CD14-positive monocyte (primary cell): Measurements from ENCODE around the gene SYNE1. TPM values are rescaled to one million over a fixed set of nuclear protein-coding genes. Genes with fewer than 3 reads are reported as not detected.

ENCODE experiments used
- DNase-seq, 3 donors: peaks; one replicate each; pipeline ENCODE4 v3.0.0-alpha.2; 2011 to 2022
- H2AFZ ChIP-seq: 2 replicates; pipeline ENCODE4 v1.6.0; 2012; ENCODE audit warnings: mild to moderate bottlenecking, low read depth, low read length, inconsistent platforms; ENCODE audit not compliant: insufficient read depth, poor library complexity, severe bottlenecking
- H3K27ac ChIP-seq, 2 donors: 1 replicate in 1 of 2; 2 replicates in 1 of 2; pipeline ENCODE4 v1.5.1; 2012 to 2013; ENCODE audit warnings: low read length in 2 of 2, control low read depth in 1 of 2, inconsistent platforms in 1 of 2, low read depth in 1 of 2, mild to moderate bottlenecking in 1 of 2
- H3K27me3 ChIP-seq, 2 donors: one replicate each; pipeline versions ENCODE4 v1.6.0 to v1.6.1; 2011 to 2013; ENCODE audit warnings: low read length in 2 of 2; ENCODE audit not compliant: control insufficient read depth in 2 of 2, insufficient read depth in 2 of 2
- H3K36me3 ChIP-seq, 2 donors: replicated peaks in 1 of 2; 1 replicate in 1 of 2; 2 replicates in 1 of 2; pipeline versions ENCODE4 v1.5.1 to v1.6.1; 2012 to 2013; ENCODE audit warnings: low read length in 2 of 2, control low read depth in 1 of 2, inconsistent platforms in 1 of 2, mild to moderate bottlenecking in 1 of 2; ENCODE audit not compliant: insufficient read depth in 2 of 2, control insufficient read depth in 1 of 2
- H3K4me1 ChIP-seq, 2 donors: 1 replicate in 1 of 2; 2 replicates in 1 of 2; pipeline versions ENCODE4 v1.5.1 to v1.6.1; 2012 to 2013; ENCODE audit warnings: low read length in 2 of 2, control low read depth in 1 of 2, inconsistent platforms in 1 of 2, mild to moderate bottlenecking in 1 of 2, moderate library complexity in 1 of 2; ENCODE audit not compliant: insufficient read depth in 2 of 2, control insufficient read depth in 1 of 2
- H3K4me2 ChIP-seq: replicated peaks from 2 replicates; pipeline ENCODE3; 2012; ENCODE audit warnings: low read length, moderate library complexity, mild to moderate bottlenecking; ENCODE audit not compliant: poor library complexity, severe bottlenecking; ENCODE audit errors: extremely low read depth
- H3K4me3 ChIP-seq, 3 experiments: fragments of 200-600 bp in 1 of 3; sonication (generic) in 1 of 3; replicated peaks in 1 of 3; 1 replicate in 2 of 3; 2 replicates in 1 of 3; pipeline ENCODE4 v1.5.1; 2011 to 2013; ENCODE audit warnings: low read length in 3 of 3, mild to moderate bottlenecking in 3 of 3, control low read depth in 2 of 3, low read depth in 2 of 3, inconsistent platforms in 1 of 3, moderate library complexity in 1 of 3
- H3K79me2 ChIP-seq: 2 replicates; pipeline ENCODE4 v1.6.0; 2012; ENCODE audit warnings: mild to moderate bottlenecking, control low read depth, inconsistent platforms, low read length, moderate library complexity; ENCODE audit not compliant: insufficient read depth
- H3K9ac ChIP-seq: 2 replicates; pipeline ENCODE4 v1.6.0; 2017; ENCODE audit warnings: low read length, mild to moderate bottlenecking; ENCODE audit not compliant: insufficient read depth, poor library complexity, severe bottlenecking
- H3K9me3 ChIP-seq, 2 donors: replicated peaks in 1 of 2; 1 replicate in 1 of 2; 2 replicates in 1 of 2; pipeline versions ENCODE4 v1.5.1 to v1.6.1; 2012 to 2013; ENCODE audit warnings: low read length in 2 of 2, control low read depth in 1 of 2; ENCODE audit not compliant: control insufficient read depth in 1 of 2, insufficient read depth in 1 of 2
- H4K20me1 ChIP-seq: 2 replicates; pipeline ENCODE4 v1.6.0; 2012; ENCODE audit warnings: mild to moderate bottlenecking, low read length, control low read depth, moderate library complexity; ENCODE audit not compliant: insufficient read depth
- H3K27ac Mint-ChIP-seq, 7 donors: one replicate each; pipeline ENCODE4 v1.8.0; 2020; ENCODE audit warnings: mild to moderate bottlenecking in 7 of 7, mixed read lengths in 7 of 7, moderate library complexity in 6 of 7, inconsistent platforms in 2 of 7
- H3K27me3 Mint-ChIP-seq, 3 donors: one replicate each; pipeline ENCODE4 v1.8.0; 2021 to 2022; ENCODE audit warnings: low read depth in 3 of 3, mild to moderate bottlenecking in 3 of 3, mixed read lengths in 3 of 3, moderate library complexity in 3 of 3, inconsistent platforms in 1 of 3
- H3K36me3 Mint-ChIP-seq, 2 donors: one replicate each; pipeline ENCODE4 v1.8.0; 2020; ENCODE audit warnings: mixed read lengths in 2 of 2, inconsistent platforms in 1 of 2, mild to moderate bottlenecking in 1 of 2
- H3K4me1 Mint-ChIP-seq: one replicate; pipeline ENCODE4 v1.8.0; 2020; ENCODE audit warnings: mild to moderate bottlenecking, mixed read lengths
- H3K4me3 Mint-ChIP-seq, 2 donors: one replicate each; pipeline ENCODE4 v1.8.0; 2020; ENCODE audit warnings: mild to moderate bottlenecking in 2 of 2, mixed read lengths in 2 of 2, moderate library complexity in 1 of 2
- H3K9me3 Mint-ChIP-seq, 7 donors: one replicate each; pipeline ENCODE4 v1.8.0; 2020 to 2022; ENCODE audit warnings: mixed read lengths in 7 of 7, mild to moderate bottlenecking in 6 of 7, moderate library complexity in 6 of 7, inconsistent platforms in 2 of 7
- CTCF ChIP-seq: fragments of 200-600 bp; IDR thresholded peaks from one replicate; pipeline ENCODE4 v1.8.0; 2022; ENCODE audit warnings: antibody characterized with exemption, mild to moderate bottlenecking
- WGBS: methylation state at CpG from one replicate; pipeline ENCODE4 v1.1.5; 2013; ENCODE audit warnings: missing lambda C conversion rate; ENCODE audit not compliant: insufficient coverage; 5-methylcytosine and 5-hydroxymethylcytosine counted together
- intact Hi-C, 2 donors: fragments of 100-400 bp; cut with micrococcal nuclease; formaldehyde crosslinking; loops; one replicate each; pipeline versions ENCODE4 v1.15.0 to v1.15.1; 2023
- polyA plus RNA-seq, 3 donors: library from polyadenylated mRNA; depleted of rRNA in 1 of 3; unstranded in 2 of 3; stranded (reverse) in 1 of 3; fragments of 300-500 nt in 2 of 3; fragments of >200 nt in 1 of 3; fragmentation: Illumina TruSeq in 2 of 3; gene quantifications; 1 replicate in 2 of 3; 2 replicates in 1 of 3; pipeline ENCODE4 v1.2.3, GENCODE V29; 2012 to 2021

SYNE1 gene
- polyA plus RNA-seq, 3 donors, result 3.7 to 24.5 (median 8.1) TPM

- Histone ChIP-seq H3K36me3 (peaks cover 0 to under 1% of the 10 kb centered on the region in 2 donors), H3K4me1 (peaks cover 14 to 16% of the 10 kb centered on the region in 2 donors), H3K79me2 (peaks cover 9% of the 10 kb centered on the region), H4K20me1 (no peaks in the 10 kb centered on the region), H3K4me2 (peak overlapping the region; percentile 84), H2AFZ (peak overlapping the region; percentile 93), H3K4me3 (peak overlapping the region; percentile 79 to 91 (median 86)), H3K9ac (peak overlapping the region; percentile 79), H3K9me3 (no peaks in the 10 kb centered on the region), H3K27ac (peak overlapping the region; percentile 87 to 93), H3K27me3 (no peaks in the 10 kb centered on the region)
- intact Hi-C loops, result loop anchor here in 1 of 2 donors (5.0 kb wide), 1 partner anchor 36 kb away; no protein-coding TSS in a partner anchor
- WGBS, result 0% methylated on average over 3 of the region's 7 CpGs
- no peaks in the 10 kb centered on the region for H3K27me3 Mint-ChIP-seq
- no peaks in the 10 kb centered on the region for H3K9me3 Mint-ChIP-seq
- peaks cover 22% of the 10 kb centered on the region for H3K4me1 Mint-ChIP-seq
- no peak for TF ChIP-seq CTCF
- H3K36me3 Mint-ChIP-seq, result peaks cover 4 to 13% of the 10 kb centered on the region in 2 donors
- H3K4me3 Mint-ChIP-seq, result peak overlapping the region; percentile 100
- DNase-seq, result peak in 1 of 3 donors; percentile 53
- peak overlapping the region; percentile 95 to 100 (median 99) for H3K27ac Mint-ChIP-seq
These were observed 336.0 kb downstream of the SYNE1 start for GRCh38 chr6:152301021-152301764.

GRCh38 chr6:152300517-152300916 is 336.6 kb downstream of the SYNE1 start:
- peaks cover 9% of the 10 kb centered on the region for H3K79me2 ChIP-seq
- H3K9ac ChIP-seq, result no peak overlapping the region
- no peak overlapping the region for H2AFZ ChIP-seq
- WGBS, result 92% methylated on average over 4 of the region's 7 CpGs
- peak overlapping the region in 6 of 7 donors; percentile 32 to 99 (median 84) for H3K27ac Mint-ChIP-seq
- peaks cover 8 to 16% of the 10 kb centered on the region in 2 donors for H3K36me3 Mint-ChIP-seq
- no peak for TF ChIP-seq CTCF
- H3K27me3 Mint-ChIP-seq, result no peaks in the 10 kb centered on the region
- H4K20me1 ChIP-seq, result no peaks in the 10 kb centered on the region
- H3K9me3 ChIP-seq, result no peaks in the 10 kb centered on the region
- no peaks in the 10 kb centered on the region for H3K9me3 Mint-ChIP-seq
- H3K4me1 ChIP-seq, result peaks cover 14 to 16% of the 10 kb centered on the region in 2 donors
- H3K4me1 Mint-ChIP-seq, result peaks cover 22% of the 10 kb centered on the region
- peak overlapping the region in 1 of 2 donors; percentile 93 for H3K27ac ChIP-seq
- peaks cover 0 to 7% of the 10 kb centered on the region in 2 donors for H3K36me3 ChIP-seq
- DNase-seq, result no peak
- H3K27me3 ChIP-seq, result no peaks in the 10 kb centered on the region
- H3K4me2 ChIP-seq, result no peak overlapping the region
- H3K4me3 ChIP-seq, result no peak overlapping the region
- H3K4me3 Mint-ChIP-seq, result no peak overlapping the region
- intact Hi-C loops, result loop anchor here in 1 of 2 donors (5.0 kb wide), 1 partner anchor 37 kb away; no protein-coding TSS in a partner anchor
